ENCODE results near the gene C1RL. TPM values are rescaled to one million over a fixed set of nuclear protein-coding genes. Genes with fewer than 3 reads are reported as not detected.

Gene C1RL
- total RNA-seq, 2 experiments from 2014 or later, result 3.0 to 10.4 TPM

GRCh38 chr12:7100239-7100638, 8.8 kb downstream of the C1RL start:
- Histone ChIP-seq H3K4me2 (ENCODE audit: low read length) (no peak overlapping the region), H3K36me3 (ENCODE audit: insufficient read depth, low read length) (no peaks in the 10 kb centered on the region), H3K4me3 (ENCODE audit: low read depth, low read length, poor library complexity, severe bottlenecking) (no peak overlapping the region), H3K9me2 (ENCODE audit: insufficient read depth, low read length) (no peaks in the 10 kb centered on the region), H4K20me1 (ENCODE audit: insufficient read depth, low read length) (no peaks in the 10 kb centered on the region), H2AFZ (ENCODE audit: low read length) (no peak overlapping the region), H3K4me1 (ENCODE audit: insufficient read depth, low read length, poor library complexity, severe bottlenecking) (no peaks in the 10 kb centered on the region), H3K79me2 (ENCODE audit: insufficient read depth, low read depth, low read length) (no peaks in the 10 kb centered on the region), H3K9me3 (ENCODE audit: low read length) (no peaks in the 10 kb centered on the region), H3K27ac (ENCODE audit: low read depth, low read length, poor library complexity, severe bottlenecking) (no peak overlapping the region)
- no peak for TF ChIP-seq EZH2phosphoT487 (IDR thresholded peaks at IDR 0.05; ENCODE audit: borderline replicate concordance, low read depth, low read length)
- no peak for TF ChIP-seq CTCF (conservative IDR thresholded peaks at IDR 0.05; ENCODE audit: low read length)
- DNase-seq (ENCODE audit: low spot score), result no peak
- BruUV-seq (replicated peaks), result no TSS peak
- ChIA-PET POLR2A (no interaction called here), CTCF (ENCODE audit: unreplicated experiment) (no interaction called here)
- intact Hi-C loops (cut with micrococcal nuclease; ENCODE audit: unreplicated experiment), result no loop called here

- no peaks in the 10 kb centered on the region for H3K4me1 ChIP-seq (ENCODE audit: insufficient read depth, low read length, poor library complexity, severe bottlenecking)
- DNase-seq (ENCODE audit: low spot score), result no peak
- ChIA-PET CTCF (ENCODE audit: unreplicated experiment) (no interaction called here), POLR2A (interaction anchor here (0.7 kb wide), 1 partner anchor 59 kb away, joined by 3 read pairs; no protein-coding TSS in a partner anchor)
- H3K4me3 ChIP-seq (ENCODE audit: low read depth, low read length, poor library complexity, severe bottlenecking), result no peak overlapping the region
- H2AFZ ChIP-seq (ENCODE audit: low read length), result no peak overlapping the region
- H4K20me1 ChIP-seq (ENCODE audit: insufficient read depth, low read length), result no peaks in the 10 kb centered on the region
- H3K36me3 ChIP-seq (ENCODE audit: insufficient read depth, low read length), result no peaks in the 10 kb centered on the region
- no peaks in the 10 kb centered on the region for H3K9me3 ChIP-seq (ENCODE audit: low read length)
- H3K9me2 ChIP-seq (ENCODE audit: insufficient read depth, low read length), result no peaks in the 10 kb centered on the region
- no peak overlapping the region for H3K27ac ChIP-seq (ENCODE audit: low read depth, low read length, poor library complexity, severe bottlenecking)
- TF ChIP-seq EZH2phosphoT487 (IDR thresholded peaks at IDR 0.05; ENCODE audit: borderline replicate concordance, low read depth, low read length) (no peak), CTCF (conservative IDR thresholded peaks at IDR 0.05; ENCODE audit: low read length) (no peak)
- BruUV-seq (replicated peaks), result no TSS peak
- no peaks in the 10 kb centered on the region for H3K79me2 ChIP-seq (ENCODE audit: insufficient read depth, low read depth, low read length)
- intact Hi-C loops (cut with micrococcal nuclease; ENCODE audit: unreplicated experiment), result no loop called here
- no peak overlapping the region for H3K4me2 ChIP-seq (ENCODE audit: low read length)
Observed at GRCh38 chr12:7099290-7099996, 9.6 kb downstream of the C1RL start.

GRCh38 chr12:7096979-7097378, 12.0 kb downstream of the C1RL start:
- TF ChIP-seq CTCF (conservative IDR thresholded peaks at IDR 0.05; ENCODE audit: low read length) (no peak), EZH2phosphoT487 (IDR thresholded peaks at IDR 0.05; ENCODE audit: borderline replicate concordance, low read depth, low read length) (no peak)
- H4K20me1 ChIP-seq (ENCODE audit: insufficient read depth, low read length), result no peaks in the 10 kb centered on the region
- H3K4me3 ChIP-seq (ENCODE audit: low read depth, low read length, poor library complexity, severe bottlenecking), result no peak overlapping the region
- H3K4me1 ChIP-seq (ENCODE audit: insufficient read depth, low read length, poor library complexity, severe bottlenecking), result peaks cover 3% of the 10 kb centered on the region
- no peak overlapping the region for H2AFZ ChIP-seq (ENCODE audit: low read length)
- DNase-seq (ENCODE audit: low spot score), result no peak
- no peaks in the 10 kb centered on the region for H3K36me3 ChIP-seq (ENCODE audit: insufficient read depth, low read length)
- no peak overlapping the region for H3K4me2 ChIP-seq (ENCODE audit: low read length)
- no TSS peak for BruUV-seq (replicated peaks)
- no peaks in the 10 kb centered on the region for H3K79me2 ChIP-seq (ENCODE audit: insufficient read depth, low read depth, low read length)
- ChIA-PET CTCF (ENCODE audit: unreplicated experiment) (no interaction called here), POLR2A (interaction anchor here (0.7 kb wide), 1 partner anchor 12 kb away, joined by 4 read pairs; no protein-coding TSS in a partner anchor)
- intact Hi-C loops (cut with micrococcal nuclease; ENCODE audit: unreplicated experiment), result no loop called here
- no peaks in the 10 kb centered on the region for H3K9me2 ChIP-seq (ENCODE audit: insufficient read depth, low read length)
- H3K9me3 ChIP-seq (ENCODE audit: low read length), result no peaks in the 10 kb centered on the region
- H3K27ac ChIP-seq (ENCODE audit: low read depth, low read length, poor library complexity, severe bottlenecking), result no peak overlapping the region
